HEK293 (cell line): ENCODE results near the gene EPG5.

Experiments used
- GLI4 ChIP-seq: fragments of 450-650 bp; formaldehyde crosslinking; IDR thresholded peaks from 2 replicates; pipeline ENCODE4 v1.5.1; 2016; ENCODE audit warnings: missing biosample characterization, missing genetic modification characterization
- KLF10 ChIP-seq: fragments of 450-650 bp; IDR thresholded peaks from 2 replicates; pipeline ENCODE4 v1.5.1; 2018; ENCODE audit warnings: missing biosample characterization, mild to moderate bottlenecking, missing genetic modification characterization
- KLF16 ChIP-seq: fragments of 450-650 bp; formaldehyde crosslinking; IDR thresholded peaks from 2 replicates; pipeline ENCODE4 v1.5.1; 2017; ENCODE audit warnings: missing biosample characterization, missing genetic modification characterization
- REST ChIP-seq: fragments of 450-650 bp; formaldehyde crosslinking; IDR thresholded peaks from 2 replicates; pipeline ENCODE4 v1.5.1; 2016; ENCODE audit warnings: missing biosample characterization, missing genetic modification characterization
- ZBTB17 ChIP-seq: fragments of 450-650 bp; formaldehyde crosslinking; IDR thresholded peaks from 2 replicates; pipeline ENCODE4 v1.5.1; 2016; ENCODE audit warnings: missing biosample characterization, missing genetic modification characterization
- ZBTB48 ChIP-seq: fragments of 450-650 bp; formaldehyde crosslinking; IDR thresholded peaks from 2 replicates; pipeline ENCODE4 v1.5.1; 2016; ENCODE audit warnings: missing biosample characterization, missing genetic modification characterization
- ZNF138 ChIP-seq: fragments of 450-650 bp; formaldehyde crosslinking; IDR thresholded peaks from 2 replicates; pipeline ENCODE4 v1.5.1; 2016; ENCODE audit warnings: missing biosample characterization, missing genetic modification characterization, borderline replicate concordance
- ZNF202 ChIP-seq: fragments of 450-650 bp; formaldehyde crosslinking; IDR thresholded peaks from 2 replicates; pipeline ENCODE4 v1.5.1; 2016; ENCODE audit warnings: missing biosample characterization, missing genetic modification characterization, borderline replicate concordance
- ZNF280C ChIP-seq: fragments of 450-650 bp; formaldehyde crosslinking; IDR thresholded peaks from 2 replicates; pipeline ENCODE4 v1.5.1; 2016; ENCODE audit warnings: missing biosample characterization, missing genetic modification characterization
- ZNF292 ChIP-seq: fragments of 450-650 bp; formaldehyde crosslinking; IDR thresholded peaks from 2 replicates; pipeline ENCODE4 v1.5.1; 2016; ENCODE audit warnings: low read depth, missing biosample characterization, missing genetic modification characterization, borderline replicate concordance
- ZNF354C ChIP-seq: fragments of 450-650 bp; formaldehyde crosslinking; IDR thresholded peaks from 2 replicates; pipeline ENCODE4 v1.5.1; 2016; ENCODE audit warnings: missing biosample characterization, missing genetic modification characterization, low read depth, borderline replicate concordance
- ZNF362 ChIP-seq: fragments of 450-650 bp; formaldehyde crosslinking; IDR thresholded peaks from 2 replicates; pipeline ENCODE4 v1.5.1; 2016; ENCODE audit warnings: missing biosample characterization, missing genetic modification characterization
- ZNF548 ChIP-seq: fragments of 450-650 bp; formaldehyde crosslinking; IDR thresholded peaks from 2 replicates; pipeline ENCODE4 v1.5.1; 2016; ENCODE audit warnings: missing biosample characterization, missing genetic modification characterization
- ZNF654 ChIP-seq: fragments of 450-650 bp; formaldehyde crosslinking; IDR thresholded peaks from 2 replicates; pipeline ENCODE4 v1.5.1; 2016; ENCODE audit warnings: low read depth, missing biosample characterization, missing genetic modification characterization
- ZNF704 ChIP-seq: fragments of 450-650 bp; formaldehyde crosslinking; IDR thresholded peaks from 2 replicates; pipeline ENCODE4 v1.5.1; 2016; ENCODE audit warnings: missing biosample characterization, missing genetic modification characterization
- ZNF707 ChIP-seq: fragments of 450-650 bp; formaldehyde crosslinking; IDR thresholded peaks from 2 replicates; pipeline ENCODE4 v1.5.1; 2016; ENCODE audit warnings: missing biosample characterization, missing genetic modification characterization
- ZSCAN4 ChIP-seq: fragments of 450-650 bp; formaldehyde crosslinking; IDR thresholded peaks from 2 replicates; pipeline ENCODE4 v1.5.1; 2017; ENCODE audit warnings: missing biosample characterization, missing genetic modification characterization
- TF ChIP-seq, protein P1 (sequence below): fragments of 450-650 bp; formaldehyde crosslinking; conservative IDR thresholded peaks from 2 replicates; pipeline ENCODE4 v1.5.1; 2016; ENCODE audit warnings: low read depth, missing biosample characterization, missing genetic modification characterization
- TF ChIP-seq, protein P2 (sequence below): fragments of 450-650 bp; IDR thresholded peaks from 2 replicates; pipeline ENCODE4 v1.5.1; 2018; ENCODE audit warnings: missing biosample characterization, mild to moderate bottlenecking, missing genetic modification characterization

The EPG5 gene

DNA sequence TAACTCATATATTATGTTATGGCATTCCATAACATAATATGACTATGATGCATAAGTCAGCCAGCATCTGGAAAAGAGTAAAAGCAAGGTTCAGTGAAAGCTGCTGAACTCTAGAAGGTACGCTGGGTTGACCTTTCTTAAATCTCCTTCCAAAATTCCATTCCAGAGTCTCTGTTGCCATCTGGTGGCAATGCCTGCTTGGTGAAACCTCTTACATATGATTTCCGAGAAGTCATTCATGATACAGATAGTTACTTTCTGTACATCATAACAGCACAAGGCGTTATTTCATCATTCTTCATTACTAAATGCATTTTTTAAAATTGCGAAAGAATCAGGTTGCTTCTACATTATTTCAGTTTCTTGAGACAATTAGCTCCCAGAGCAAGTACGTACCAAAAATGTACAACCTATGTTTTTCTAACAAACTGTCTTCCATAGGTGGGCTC, 7.0 kb upstream of the EPG5 start (continued):
- TF ChIP-seq, protein P1, sequence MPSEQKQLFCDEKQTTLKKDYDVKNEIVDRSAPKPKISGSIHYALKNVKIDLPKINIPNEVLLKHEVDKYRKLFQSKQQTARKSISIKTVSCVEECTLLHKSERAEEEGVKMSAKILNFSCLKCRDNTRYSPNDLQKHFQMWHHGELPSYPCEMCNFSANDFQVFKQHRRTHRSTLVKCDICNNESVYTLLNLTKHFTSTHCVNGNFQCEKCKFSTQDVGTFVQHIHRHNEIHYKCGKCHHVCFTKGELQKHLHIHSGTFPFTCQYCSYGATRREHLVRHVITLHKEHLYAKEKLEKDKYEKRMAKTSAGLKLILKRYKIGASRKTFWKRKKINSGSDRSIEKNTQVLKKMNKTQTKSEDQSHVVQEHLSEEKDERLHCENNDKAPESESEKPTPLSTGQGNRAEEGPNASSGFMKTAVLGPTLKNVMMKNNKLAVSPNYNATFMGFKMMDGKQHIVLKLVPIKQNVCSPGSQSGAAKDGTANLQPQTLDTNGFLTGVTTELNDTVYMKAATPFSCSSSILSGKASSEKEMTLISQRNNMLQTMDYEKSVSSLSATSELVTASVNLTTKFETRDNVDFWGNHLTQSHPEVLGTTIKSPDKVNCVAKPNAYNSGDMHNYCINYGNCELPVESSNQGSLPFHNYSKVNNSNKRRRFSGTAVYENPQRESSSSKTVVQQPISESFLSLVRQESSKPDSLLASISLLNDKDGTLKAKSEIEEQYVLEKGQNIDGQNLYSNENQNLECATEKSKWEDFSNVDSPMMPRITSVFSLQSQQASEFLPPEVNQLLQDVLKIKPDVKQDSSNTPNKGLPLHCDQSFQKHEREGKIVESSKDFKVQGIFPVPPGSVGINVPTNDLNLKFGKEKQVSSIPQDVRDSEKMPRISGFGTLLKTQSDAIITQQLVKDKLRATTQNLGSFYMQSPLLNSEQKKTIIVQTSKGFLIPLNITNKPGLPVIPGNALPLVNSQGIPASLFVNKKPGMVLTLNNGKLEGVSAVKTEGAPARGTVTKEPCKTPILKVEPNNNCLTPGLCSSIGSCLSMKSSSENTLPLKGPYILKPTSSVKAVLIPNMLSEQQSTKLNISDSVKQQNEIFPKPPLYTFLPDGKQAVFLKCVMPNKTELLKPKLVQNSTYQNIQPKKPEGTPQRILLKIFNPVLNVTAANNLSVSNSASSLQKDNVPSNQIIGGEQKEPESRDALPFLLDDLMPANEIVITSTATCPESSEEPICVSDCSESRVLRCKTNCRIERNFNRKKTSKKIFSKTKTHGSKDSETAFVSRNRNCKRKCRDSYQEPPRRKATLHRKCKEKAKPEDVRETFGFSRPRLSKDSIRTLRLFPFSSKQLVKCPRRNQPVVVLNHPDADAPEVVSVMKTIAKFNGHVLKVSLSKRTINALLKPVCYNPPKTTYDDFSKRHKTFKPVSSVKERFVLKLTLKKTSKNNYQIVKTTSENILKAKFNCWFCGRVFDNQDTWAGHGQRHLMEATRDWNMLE (tag by site-specific recombination) = no peak
- TF ChIP-seq ZNF704 (tag by site-specific recombination) (no peak), ZNF354C (tag by site-specific recombination) (no peak), ZNF548 (tag by site-specific recombination) (no peak), KLF16 (tag by site-specific recombination) (no peak), GLI4 (tag by site-specific recombination) (no peak), ZNF707 (tag by site-specific recombination) (no peak), ZNF362 (no peak), ZNF202 (tag by site-specific recombination) (no peak), ZSCAN4 (tag by site-specific recombination) (no peak), KLF10 (tag by site-specific recombination) (no peak), ZBTB48 (tag by site-specific recombination) (no peak), ZNF292 (tag by site-specific recombination) (no peak), ZNF280C (tag by site-specific recombination) (no peak), ZNF138 (tag by site-specific recombination) (no peak), ZBTB17 (peak; percentile 35; the same call in 1 of the 2 replicates), REST (tag by site-specific recombination) (no peak), ZNF654 (tag by site-specific recombination) (peak; percentile 85)
- TF ChIP-seq, protein P2, sequence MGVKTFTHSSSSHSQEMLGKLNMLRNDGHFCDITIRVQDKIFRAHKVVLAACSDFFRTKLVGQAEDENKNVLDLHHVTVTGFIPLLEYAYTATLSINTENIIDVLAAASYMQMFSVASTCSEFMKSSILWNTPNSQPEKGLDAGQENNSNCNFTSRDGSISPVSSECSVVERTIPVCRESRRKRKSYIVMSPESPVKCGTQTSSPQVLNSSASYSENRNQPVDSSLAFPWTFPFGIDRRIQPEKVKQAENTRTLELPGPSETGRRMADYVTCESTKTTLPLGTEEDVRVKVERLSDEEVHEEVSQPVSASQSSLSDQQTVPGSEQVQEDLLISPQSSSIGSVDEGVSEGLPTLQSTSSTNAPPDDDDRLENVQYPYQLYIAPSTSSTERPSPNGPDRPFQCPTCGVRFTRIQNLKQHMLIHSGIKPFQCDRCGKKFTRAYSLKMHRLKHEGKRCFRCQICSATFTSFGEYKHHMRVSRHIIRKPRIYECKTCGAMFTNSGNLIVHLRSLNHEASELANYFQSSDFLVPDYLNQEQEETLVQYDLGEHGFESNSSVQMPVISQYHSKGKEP (tag by site-specific recombination) = no peak
- TF ChIP-seq, all 188 proteins: peak for 6
